Measurements from ENCODE around the gene ZNF774.
"Not testable (repeated sequence)": the region's sequence is repeated elsewhere in the genome, so short reads cannot be mapped to it uniquely, and the experiment has no call there.

ZNF774 gene

GRCh38 chr15:90337256-90337655 lies 14.8 kb upstream of the ZNF774 start:
- H3K9me3 Mint-ChIP-seq, result no peaks in the 10 kb centered on the region

DNA sequence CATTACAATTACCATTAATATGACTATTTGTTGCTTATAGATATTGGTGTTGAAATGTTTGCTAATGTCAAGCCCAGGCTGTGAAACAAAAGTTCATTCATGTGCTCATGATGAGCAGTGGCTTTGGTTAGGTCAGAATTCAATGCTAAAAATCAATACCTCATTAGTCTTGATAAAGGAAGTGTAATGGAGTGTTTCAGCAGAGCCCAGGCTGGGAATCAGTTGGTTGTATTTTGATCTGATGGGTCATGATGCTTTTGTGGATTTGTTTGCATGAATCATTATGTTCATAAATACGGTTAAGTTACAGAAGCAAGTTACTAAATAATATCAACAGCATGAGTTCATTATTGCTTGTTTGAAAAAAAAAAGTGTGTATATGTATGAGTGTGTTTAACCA lies 13.6 kb upstream of the ZNF774 start:
- no peak overlapping the region for H3K4me3 Mint-ChIP-seq
- peaks cover 6% of the 10 kb centered on the region for H3K4me1 Mint-ChIP-seq
- no peak overlapping the region for H3K27ac Mint-ChIP-seq
- no peaks in the 10 kb centered on the region for H3K9me3 Mint-ChIP-seq
- peaks cover 5% of the 10 kb centered on the region for H3K27me3 Mint-ChIP-seq (ENCODE audit: low read depth)
- no peaks in the 10 kb centered on the region for H3K36me3 Mint-ChIP-seq (ENCODE audit: low read depth)
- TF ChIP-seq CTCF (IDR thresholded peaks at IDR 0.05; ENCODE audit: unreplicated experiment in 3 of 3), result no peak

More at GRCh38 chr15:90337256-90337655, 14.8 kb upstream of the ZNF774 start:
- Mint-ChIP-seq H3K4me3 (no peak overlapping the region), H3K36me3 (ENCODE audit: low read depth) (no peaks in the 10 kb centered on the region), H3K4me1 (no peaks in the 10 kb centered on the region), H3K27ac (no peak overlapping the region), H3K27me3 (ENCODE audit: low read depth) (peaks cover 5% of the 10 kb centered on the region)
- no peak for TF ChIP-seq CTCF (IDR thresholded peaks at IDR 0.05; ENCODE audit: unreplicated experiment in 3 of 3)

GRCh38 chr15:90340345-90340744 lies 11.7 kb upstream of the ZNF774 start:
- no peak for TF ChIP-seq CTCF (IDR thresholded peaks at IDR 0.05; ENCODE audit: unreplicated experiment in 3 of 3)
- H3K4me3 Mint-ChIP-seq, result no peak overlapping the region
- peaks cover 11% of the 10 kb centered on the region for H3K4me1 Mint-ChIP-seq
- no peak overlapping the region for H3K27ac Mint-ChIP-seq
- peaks cover 5% of the 10 kb centered on the region for H3K27me3 Mint-ChIP-seq (ENCODE audit: low read depth)
- H3K36me3 Mint-ChIP-seq (ENCODE audit: low read depth), result no peaks in the 10 kb centered on the region
- no peaks in the 10 kb centered on the region for H3K9me3 Mint-ChIP-seq

DNA sequence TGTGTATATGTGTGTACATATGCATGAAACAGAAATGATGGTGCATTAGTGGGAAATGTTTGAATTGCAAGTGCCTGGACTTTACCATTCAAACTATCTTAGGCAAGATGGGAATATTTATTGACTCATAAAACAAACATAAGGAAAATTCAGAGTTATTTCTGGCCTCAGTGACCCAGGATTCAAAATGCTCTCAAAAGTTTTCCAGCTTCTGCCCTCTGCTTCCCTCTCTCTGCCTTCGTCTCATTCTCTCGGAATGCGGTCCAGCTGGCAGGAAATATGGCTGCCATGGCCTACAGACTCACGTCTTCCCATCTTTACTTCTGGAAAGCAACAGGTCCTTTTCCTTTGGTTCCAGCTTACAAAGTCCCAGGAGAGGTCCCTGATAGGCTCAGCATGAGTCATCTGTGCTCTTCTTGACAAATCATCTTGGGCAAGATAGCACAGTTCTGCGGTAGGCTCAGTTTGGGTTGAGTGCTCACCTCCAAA lies 8.7 kb upstream of the ZNF774 start:
- H3K27me3 Mint-ChIP-seq (ENCODE audit: low read depth), result peaks cover 5% of the 10 kb centered on the region
- H3K4me1 Mint-ChIP-seq, result peaks cover 26% of the 10 kb centered on the region
- H3K27ac Mint-ChIP-seq, result peak overlapping the region in 2 of 3 experiments; percentile 16 to 33
- no peaks in the 10 kb centered on the region for H3K9me3 Mint-ChIP-seq
- TF ChIP-seq CTCF (IDR thresholded peaks at IDR 0.05; ENCODE audit: unreplicated experiment in 3 of 3), result no peak
- no peak overlapping the region for H3K4me3 Mint-ChIP-seq
- H3K36me3 Mint-ChIP-seq (ENCODE audit: low read depth), result no peaks in the 10 kb centered on the region

GRCh38 chr15:90344662-90345061 lies 7.4 kb upstream of the ZNF774 start:
- H3K27me3 Mint-ChIP-seq (ENCODE audit: low read depth), result peaks cover 5% of the 10 kb centered on the region
- H3K27ac Mint-ChIP-seq, result no peak overlapping the region
- no peak overlapping the region for H3K4me3 Mint-ChIP-seq
- TF ChIP-seq CTCF (IDR thresholded peaks at IDR 0.05; ENCODE audit: unreplicated experiment in 3 of 3), result no peak
- peaks cover 31% of the 10 kb centered on the region for H3K4me1 Mint-ChIP-seq
- H3K36me3 Mint-ChIP-seq (ENCODE audit: low read depth), result no peaks in the 10 kb centered on the region
- H3K9me3 Mint-ChIP-seq, result no peaks in the 10 kb centered on the region

- Mint-ChIP-seq H3K9me3 (no peaks in the 10 kb centered on the region), H3K27me3 (ENCODE audit: low read depth) (peaks cover 5% of the 10 kb centered on the region), H3K4me1 (peaks cover 31% of the 10 kb centered on the region), H3K4me3 (no peak overlapping the region), H3K27ac (no peak overlapping the region), H3K36me3 (ENCODE audit: low read depth) (no peaks in the 10 kb centered on the region)
- no peak for TF ChIP-seq CTCF (IDR thresholded peaks at IDR 0.05; ENCODE audit: unreplicated experiment in 3 of 3)
Observed at GRCh38 chr15:90345857-90346256, 6.2 kb upstream of the ZNF774 start.

DNA sequence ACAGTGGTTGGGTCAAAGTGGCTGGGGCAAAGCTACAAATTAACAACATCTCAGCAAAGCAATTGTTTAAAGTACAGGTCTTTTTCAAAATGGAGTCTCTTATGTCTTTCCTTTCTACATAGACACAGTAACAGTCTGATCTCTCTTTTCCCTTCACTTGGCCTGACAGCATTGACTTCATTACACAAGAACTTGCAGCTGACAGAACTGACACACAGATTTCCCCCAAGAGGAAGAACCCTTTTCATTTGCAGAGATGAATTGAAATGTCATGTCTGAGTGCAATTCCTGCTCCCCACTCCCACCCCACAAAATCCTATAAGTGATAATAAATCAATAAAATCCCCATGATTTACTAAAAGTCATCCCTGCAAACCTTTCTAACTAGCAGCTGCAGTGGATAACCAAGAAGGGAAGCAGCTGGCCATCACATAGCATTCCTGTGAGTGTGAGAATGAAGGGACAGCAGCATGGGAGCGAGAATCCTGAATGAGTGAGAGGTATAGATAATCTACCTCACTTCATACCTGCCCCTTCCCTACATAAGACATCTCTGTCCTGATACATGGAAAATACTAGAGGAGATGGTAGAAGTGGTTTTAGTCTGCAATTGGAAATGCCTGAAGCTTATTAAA lies 4.5 kb upstream of the ZNF774 start:
- peaks cover 37% of the 10 kb centered on the region for H3K4me1 Mint-ChIP-seq
- H3K27ac Mint-ChIP-seq, result peak overlapping the region; percentile 34 to 47 (median 37)
- not testable (repeated sequence) for H3K9me3 Mint-ChIP-seq; H3K27me3 Mint-ChIP-seq (ENCODE audit: low read depth); H3K4me3 Mint-ChIP-seq; H3K36me3 Mint-ChIP-seq (ENCODE audit: low read depth)
